Muscle of arm (tissue), 12 donors: ENCODE results near the gene MTCL1. TPM values are rescaled to one million over a fixed set of nuclear protein-coding genes. Genes with fewer than 3 reads are reported as not detected.
A peak's percentile ranks its signal among the peaks of the same experiment; 100 is the strongest.

Experiments
- DNase-seq: peaks from one replicate; pipeline ENCODE4 v3.0.0-alpha.2; 2013
- polyA plus RNA-seq, 12 donors: library from polyadenylated mRNA; unstranded; fragments of 120-200 nt; gene quantifications; one replicate each; pipeline ENCODE4 v1.2.1, GENCODE V29; 2013; ENCODE audit not compliant: insufficient read length in 12 of 12

Gene MTCL1
- polyA plus RNA-seq, 12 donors, result 18.2 to 51.8 (median 28.9) TPM; not detected in 1

- DNase-seq, result no peak
Observed at GRCh38 chr18:8788503-8789429, 83.4 kb downstream of the MTCL1 start.

- DNase-seq, result no peak
Observed at GRCh38 chr18:8791171-8791651, 85.9 kb downstream of the MTCL1 start.

DNA sequence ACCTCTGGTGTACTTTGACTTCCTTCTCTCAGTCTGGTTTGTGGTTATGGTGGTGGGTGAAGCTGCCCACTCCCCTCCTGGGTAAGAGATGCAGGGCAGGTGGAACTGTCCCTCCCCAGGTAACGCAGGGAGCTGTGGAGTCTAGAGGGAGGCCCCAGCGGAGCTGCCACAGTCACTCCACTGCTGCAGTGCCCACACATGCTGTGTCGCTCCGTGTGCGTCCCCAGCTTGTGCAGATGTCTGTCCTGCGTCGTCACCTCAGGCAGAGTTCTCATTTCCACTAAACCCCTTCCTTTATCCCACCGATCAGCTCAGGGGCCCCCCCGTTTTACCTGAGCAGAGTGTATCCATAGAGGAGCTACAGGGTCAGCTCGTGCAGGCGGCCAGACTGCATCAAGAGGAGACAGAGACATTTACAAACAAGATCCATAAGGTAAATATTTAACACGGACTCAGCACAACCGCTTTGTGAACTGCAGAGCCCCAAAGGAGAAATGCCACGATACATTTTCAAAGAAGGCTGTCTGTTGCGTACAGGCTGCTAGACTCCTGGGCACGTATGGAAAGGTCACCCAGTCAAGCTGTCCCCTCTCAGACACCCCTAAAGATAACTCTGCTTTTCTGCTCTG lies 87.4 kb downstream of the MTCL1 start:
- DNase-seq, result no peak

DNA sequence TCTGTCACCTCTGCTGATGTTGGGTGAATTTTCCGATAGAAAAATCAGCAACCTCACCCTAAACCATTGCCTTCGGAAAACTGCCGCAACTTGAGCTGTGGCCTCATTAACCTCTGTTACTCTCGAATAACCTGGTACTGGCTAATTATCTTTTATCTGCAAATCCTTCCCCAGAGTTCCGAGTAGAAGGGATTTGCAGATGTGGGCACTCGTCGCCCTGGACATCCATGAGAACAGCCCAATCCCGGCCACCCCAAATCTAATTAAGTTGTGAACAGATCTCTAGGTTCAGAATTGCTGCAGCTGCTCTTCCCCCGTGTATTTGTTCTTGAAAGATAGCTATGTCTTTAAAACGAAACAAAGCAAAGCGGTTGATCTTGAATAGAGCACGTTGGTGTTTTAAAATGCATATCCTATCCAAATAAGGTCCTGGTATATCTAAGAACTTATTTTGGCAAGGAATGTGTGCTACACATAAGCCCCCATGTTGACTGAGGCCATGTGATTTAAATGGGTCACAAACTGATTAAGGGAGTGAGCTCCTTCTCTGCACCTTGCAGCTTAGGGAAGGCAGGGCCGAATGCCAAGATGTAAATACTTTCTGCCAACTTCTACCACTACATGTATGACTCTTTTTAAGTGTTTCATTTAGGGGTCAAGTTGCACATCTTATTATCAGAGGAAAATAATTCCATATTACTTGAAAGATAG lies 88.2 kb downstream of the MTCL1 start:
- no peak for DNase-seq

DNA sequence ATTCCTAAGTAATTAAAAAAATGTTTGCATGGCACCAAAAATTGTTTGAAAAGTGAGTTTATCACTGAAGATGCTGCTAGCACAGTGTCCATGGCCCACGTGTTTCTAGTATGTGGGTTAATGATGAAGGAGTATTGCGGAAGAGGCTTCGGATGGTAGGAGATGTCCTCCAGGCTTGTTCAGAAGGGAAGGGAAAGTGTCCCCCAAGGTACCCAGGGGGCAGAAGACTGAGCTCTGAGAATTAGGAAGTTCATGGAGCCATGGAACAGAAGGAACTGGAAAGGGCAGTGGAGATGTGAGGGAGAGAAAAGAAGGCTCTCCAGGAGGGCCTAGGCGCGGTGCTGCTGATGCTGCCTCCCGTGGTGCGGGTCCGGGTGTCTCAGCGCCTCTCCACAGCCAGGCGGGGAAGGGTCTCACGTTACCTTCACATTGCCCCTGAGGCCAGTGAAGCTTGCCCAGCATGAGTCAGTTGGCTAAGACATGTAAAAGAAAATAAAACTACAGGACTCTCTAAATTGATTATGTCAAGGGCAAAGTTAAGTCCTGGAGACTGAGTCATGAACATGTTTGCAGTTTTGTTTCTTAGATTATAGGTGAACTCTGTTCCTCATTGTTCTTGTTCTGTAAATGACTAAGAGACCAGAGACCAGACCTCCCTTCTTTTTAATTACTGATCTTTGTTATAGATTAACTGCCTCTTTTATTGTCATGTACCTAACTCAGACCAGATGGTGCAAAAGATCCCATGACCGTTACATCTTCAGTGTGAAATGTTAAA lies 89.0 kb downstream of the MTCL1 start:
- DNase-seq, result no peak

DNA sequence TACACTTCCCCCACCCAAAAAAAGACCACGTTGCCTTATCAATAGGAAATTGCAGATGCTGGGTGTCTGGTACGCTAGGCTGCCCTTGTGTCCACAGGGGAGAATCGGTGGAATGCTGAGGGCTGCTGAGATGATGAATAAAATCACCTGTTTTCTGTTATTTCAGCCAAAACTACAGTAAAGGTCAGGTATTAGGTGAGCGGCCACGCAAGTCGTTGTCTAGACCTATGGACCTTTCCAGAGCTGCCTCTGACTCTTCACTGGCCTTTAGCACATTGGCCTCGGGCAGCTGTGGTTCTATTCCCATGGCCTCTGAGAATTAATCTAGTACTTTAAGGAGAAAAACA lies 89.6 kb downstream of the MTCL1 start:
- no peak for DNase-seq

DNA sequence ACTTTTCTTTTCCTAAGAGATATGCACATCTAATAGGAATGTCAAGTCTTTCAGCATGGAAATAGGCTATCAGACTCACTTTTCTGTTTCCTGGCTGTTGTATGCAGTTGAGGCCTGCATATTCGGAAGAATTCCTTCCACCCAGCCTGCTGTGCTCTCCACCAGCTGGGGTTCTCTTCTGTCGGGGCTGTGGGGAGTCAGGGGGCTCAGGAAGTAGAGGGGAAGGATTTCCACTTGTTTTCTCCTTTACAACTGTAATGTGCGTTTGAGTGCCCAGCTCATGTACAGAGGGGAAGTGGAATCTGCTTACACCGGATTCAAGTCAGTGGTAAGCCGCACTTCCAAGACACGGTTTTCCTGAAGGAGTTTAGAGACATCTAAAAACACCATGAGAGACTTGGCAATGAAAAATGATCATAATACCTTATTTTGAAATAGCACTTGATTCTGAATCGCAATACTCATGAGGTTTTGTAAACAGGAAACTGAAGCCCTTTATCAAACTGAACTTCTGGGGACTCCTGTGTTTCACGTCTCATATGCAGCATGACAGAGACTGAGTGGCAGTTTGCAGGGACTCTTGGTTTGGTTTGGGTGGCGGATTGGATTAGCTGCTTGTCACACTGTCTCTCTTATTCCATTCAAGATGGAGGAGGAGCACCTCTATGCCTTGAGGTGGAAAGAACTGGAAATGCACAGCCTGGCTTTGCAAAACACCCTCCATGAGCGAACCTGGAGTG lies 90.4 kb downstream of the MTCL1 start:
- DNase-seq, result no peak

DNA sequence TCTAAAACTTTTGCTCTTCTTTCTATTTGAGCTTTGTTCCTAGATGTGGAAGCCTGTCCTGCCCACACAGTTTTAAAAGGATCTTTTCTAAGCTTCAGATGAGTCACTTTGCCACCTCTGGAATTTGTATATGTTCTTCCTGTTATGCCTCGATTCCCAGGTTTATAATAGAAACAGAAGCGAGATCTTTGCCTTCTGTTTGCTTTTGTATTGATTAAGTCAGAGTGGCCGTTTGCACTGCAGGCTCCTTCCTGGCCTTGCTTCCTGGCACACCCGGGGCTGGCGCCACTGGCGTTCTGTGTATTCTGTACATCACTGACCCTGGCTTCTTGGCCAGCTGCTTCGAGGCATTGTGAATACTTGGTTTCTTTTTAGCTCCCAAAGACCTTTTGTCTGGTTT lies 91.8 kb downstream of the MTCL1 start:
- DNase-seq, result no peak

DNA sequence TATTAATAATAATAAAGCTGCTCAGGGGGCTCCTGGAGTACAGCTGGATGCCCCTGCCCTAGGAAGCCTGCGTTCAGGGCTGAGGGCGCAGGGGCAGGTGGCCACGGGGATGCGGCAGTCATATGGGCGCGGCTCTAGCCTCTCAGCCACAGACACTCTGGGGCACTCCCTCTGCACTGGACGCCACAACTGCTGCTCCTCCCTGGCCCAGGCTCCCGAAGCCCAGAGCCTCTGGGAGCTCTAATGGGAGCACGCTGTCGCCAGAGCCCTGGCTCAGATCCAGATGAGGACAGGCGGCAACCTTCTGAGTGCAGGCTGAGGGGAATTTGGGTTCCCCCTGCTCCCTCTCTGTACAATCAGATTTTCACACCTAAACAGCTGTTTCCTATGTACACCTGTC lies 93.6 kb downstream of the MTCL1 start:
- DNase-seq, result peak; percentile 31

- peak; percentile 64 for DNase-seq
Observed at GRCh38 chr18:8799596-8800441, 94.5 kb downstream of the MTCL1 start.

DNA sequence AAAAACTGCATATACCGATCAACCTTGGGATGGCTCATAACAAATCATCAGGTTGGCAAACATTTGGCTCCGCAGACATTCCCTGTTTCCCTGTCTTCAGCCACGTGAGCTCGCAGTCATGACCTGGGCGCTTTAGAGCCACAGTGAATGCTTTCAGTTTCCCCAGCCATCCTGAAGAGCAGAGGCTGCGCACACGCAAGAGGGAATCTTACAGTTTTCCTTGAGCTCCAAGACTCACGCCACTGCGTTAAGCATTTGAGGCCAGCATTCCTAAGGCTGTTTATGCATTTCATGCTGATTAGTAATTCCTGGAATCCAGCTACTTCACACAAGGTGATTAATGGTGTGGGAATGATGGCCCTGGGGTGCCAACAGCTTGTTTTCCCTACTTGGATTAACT lies 95.1 kb downstream of the MTCL1 start:
- DNase-seq, result peak; percentile 15

- DNase-seq, result no peak
Observed at GRCh38 chr18:8800876-8801262, 95.5 kb downstream of the MTCL1 start.

DNA sequence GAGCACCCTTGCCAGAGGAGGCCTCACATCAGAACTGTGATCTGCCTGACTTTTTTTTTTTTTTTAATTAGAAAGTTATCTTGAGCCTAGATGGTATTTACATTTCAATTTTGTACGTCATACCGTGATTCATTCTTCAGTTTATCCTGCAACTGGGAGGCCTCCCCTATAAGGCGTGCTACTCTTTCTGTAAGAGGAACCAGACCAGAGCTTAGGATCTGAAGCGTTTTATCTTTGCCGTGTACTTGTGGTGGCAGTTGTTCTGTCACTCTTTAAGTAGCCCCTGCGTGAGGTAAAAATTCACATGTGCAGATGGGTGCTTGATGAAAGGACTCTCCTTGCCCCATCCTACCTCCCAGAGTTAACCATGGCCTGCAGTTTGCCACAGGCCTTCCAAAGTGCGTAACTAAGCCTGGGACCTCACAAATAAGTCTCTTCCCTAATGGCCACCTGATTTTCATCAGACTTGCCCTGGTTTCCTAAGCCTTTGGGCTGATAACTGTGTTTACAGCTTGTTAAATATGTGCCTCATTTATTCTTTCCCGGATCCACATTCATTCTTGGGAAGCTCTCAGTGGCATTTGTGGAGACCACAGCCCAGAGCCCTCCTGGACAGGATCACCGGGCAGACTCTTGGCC lies 96.0 kb downstream of the MTCL1 start:
- no peak for DNase-seq

- no peak for DNase-seq
Observed at GRCh38 chr18:8802017-8802672, 96.8 kb downstream of the MTCL1 start.

GRCh38 chr18:8803063-8803795 lies 97.9 kb downstream of the MTCL1 start:
- no peak for DNase-seq

DNA sequence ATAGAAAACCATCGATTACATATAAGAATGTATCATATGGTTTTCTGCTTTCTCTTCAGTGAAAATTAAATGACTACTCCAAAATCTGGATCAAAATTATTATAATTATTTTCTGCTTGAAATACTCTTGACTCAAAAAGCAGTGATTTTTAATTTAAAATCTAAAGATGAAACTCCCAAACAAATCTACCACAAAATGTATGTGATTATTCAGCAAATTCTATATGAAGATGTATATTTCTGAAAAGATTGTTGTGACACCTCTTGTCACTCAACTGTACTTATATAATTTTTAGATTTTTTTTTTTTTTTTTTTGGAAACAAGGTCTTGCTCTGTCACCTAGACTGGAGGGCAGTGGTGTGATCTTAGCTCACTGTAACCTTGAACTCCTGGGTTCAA lies 98.6 kb downstream of the MTCL1 start:
- DNase-seq, result no peak

- no peak for DNase-seq
Observed at GRCh38 chr18:8805552-8805951, 100.2 kb downstream of the MTCL1 start.

- no peak for DNase-seq
Observed at GRCh38 chr18:8806100-8806797, 100.9 kb downstream of the MTCL1 start.
